HEK293T (cell line): Measurements from ENCODE around the gene GPT2.

ENCODE experiments used
- BHLHE40 ChIP-seq: fragments of 450-650 bp; IDR thresholded peaks from 2 replicates; pipeline ENCODE4 v1.6.1; 2016; ENCODE audit warnings: mild to moderate bottlenecking, moderate library complexity, borderline replicate concordance
- FOXK2 ChIP-seq: fragments of 450-650 bp; IDR thresholded peaks from 2 replicates; pipeline ENCODE4 v1.6.1; 2016; ENCODE audit warnings: mild to moderate bottlenecking
- FOXM1 ChIP-seq: fragments of 450-650 bp; IDR thresholded peaks from 2 replicates; pipeline ENCODE4 v1.6.1; 2017; ENCODE audit warnings: mild to moderate bottlenecking, borderline replicate concordance
- HDGF ChIP-seq: fragments of 450-650 bp; IDR thresholded peaks from 2 replicates; pipeline ENCODE4 v1.6.1; 2017; ENCODE audit warnings: antibody characterized with exemption, borderline replicate concordance
- LEF1 ChIP-seq: fragments of 450-650 bp; IDR thresholded peaks from 2 replicates; pipeline ENCODE4 v1.6.1; 2017; ENCODE audit warnings: mild to moderate bottlenecking, borderline replicate concordance
- SP1 ChIP-seq: fragments of 450-650 bp; IDR thresholded peaks from 2 replicates; pipeline ENCODE4 v1.6.1; 2017
- TARDBP ChIP-seq: fragments of 450-650 bp; IDR thresholded peaks from 2 replicates; pipeline ENCODE4 v1.6.1; 2016

GRCh38 chr16:46862555-46863447 lies 21.4 kb upstream of the GPT2 start:
- no peak for TF ChIP-seq SP1
- no peak for TF ChIP-seq FOXM1
- TF ChIP-seq FOXK2: no peak
- TF ChIP-seq TARDBP: no peak
- TF ChIP-seq HDGF: no peak
- no peak for TF ChIP-seq BHLHE40
- no peak for TF ChIP-seq LEF1
